GM21515 (cell line): ENCODE measurements around the gene ZBTB22.
A peak's percentile ranks its signal among the peaks of the same experiment; 100 is the strongest.
"Not testable (repeated sequence)": the region's sequence is repeated elsewhere in the genome, so short reads cannot be mapped to it uniquely, and the experiment has no call there.

Source experiments
- ATAC-seq: cut with Tn5 transposase; IDR thresholded peaks from one replicate; pipeline ENCODE4 v1.9.1; 2021; ENCODE audit not compliant: unreplicated experiment

Gene ZBTB22

DNA sequence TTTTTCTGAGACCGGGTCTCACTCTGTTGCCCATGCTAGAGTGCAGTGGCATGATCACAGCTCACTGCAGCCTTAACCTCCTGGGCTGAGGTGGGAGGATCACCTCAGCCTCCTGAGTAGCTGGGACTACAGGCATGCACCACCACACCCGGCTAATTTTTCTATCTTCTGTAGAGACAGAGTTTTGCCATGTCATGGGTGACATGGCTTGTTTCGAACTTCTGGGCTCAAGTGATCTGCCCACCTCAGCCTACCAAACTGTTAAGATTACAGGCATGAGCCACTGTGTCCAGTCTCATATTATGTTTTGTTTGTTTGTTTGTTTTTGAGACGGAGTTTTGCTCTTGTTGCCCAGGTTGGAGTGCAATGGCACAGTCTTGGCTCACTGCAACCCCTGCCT lies 32.3 kb downstream of the ZBTB22 start:
- not testable (repeated sequence) for ATAC-seq

GRCh38 chr6:33280539-33280938 lies 37.0 kb downstream of the ZBTB22 start:
- no peak for ATAC-seq

DNA sequence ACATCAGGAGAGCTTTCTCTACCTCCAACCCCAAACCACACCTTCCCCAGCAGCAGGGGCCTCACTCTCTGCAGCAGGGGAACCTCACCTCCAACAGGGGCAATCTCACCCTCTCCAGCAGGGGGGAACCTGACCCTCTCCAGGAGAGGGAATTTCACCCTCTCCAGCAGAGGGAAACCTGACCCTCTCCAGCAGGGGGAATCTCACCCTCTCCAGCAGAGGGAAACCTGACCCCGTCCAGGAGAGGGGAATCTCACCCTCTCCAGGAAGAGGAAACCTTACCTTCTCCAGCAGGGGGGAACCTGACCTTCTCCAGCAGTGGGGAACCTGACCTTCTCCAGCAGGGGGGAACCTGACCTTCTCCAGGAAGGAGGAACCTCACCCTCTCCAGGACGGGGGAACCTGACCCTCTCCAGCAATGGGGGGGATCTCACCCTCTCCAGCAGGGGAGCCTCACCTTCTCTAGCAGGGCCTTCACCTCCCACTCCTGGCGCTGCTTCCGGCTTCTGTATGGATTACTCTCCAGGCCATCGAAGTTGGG lies 37.5 kb downstream of the ZBTB22 start:
- no peak for ATAC-seq

DNA sequence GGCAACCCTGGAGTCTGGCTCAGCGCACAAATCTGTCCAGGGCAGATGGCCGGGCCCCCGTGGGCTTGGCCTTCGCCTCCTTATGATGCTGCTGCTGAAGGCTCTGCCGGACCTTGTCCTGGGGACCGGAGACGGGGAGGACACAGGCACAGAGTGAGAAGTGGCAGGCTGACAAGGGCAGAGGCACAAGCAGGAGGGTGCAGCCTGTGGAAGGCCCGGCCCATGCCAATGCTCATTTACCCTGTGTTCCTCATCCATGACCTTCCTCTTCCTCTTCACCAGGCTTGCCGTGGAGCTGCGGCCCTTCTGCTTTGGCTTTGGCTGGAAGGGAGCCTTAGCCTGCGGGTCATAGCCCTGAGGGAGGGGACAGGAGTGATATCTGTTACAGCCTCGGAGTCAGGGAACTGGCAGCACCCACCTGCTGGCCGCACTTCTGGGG lies 38.3 kb downstream of the ZBTB22 start:
- no peak for ATAC-seq

- ATAC-seq, result no peak
These were observed 38.7 kb downstream of the ZBTB22 start for GRCh38 chr6:33278810-33279209.

GRCh38 chr6:33278392-33278741 lies 39.2 kb downstream of the ZBTB22 start:
- no peak for ATAC-seq

- no peak for ATAC-seq
These were observed 39.7 kb downstream of the ZBTB22 start for GRCh38 chr6:33277663-33278391.

- ATAC-seq, result peak; percentile 43
These were observed 40.5 kb downstream of the ZBTB22 start, which contains the start of gene B3GALT4 for GRCh38 chr6:33276864-33277662. Gene B3GALT4, plus strand, starts transcription at chr6:33277123. Its CDS starts 297 bp downstream, at chr6:33277420.

DNA sequence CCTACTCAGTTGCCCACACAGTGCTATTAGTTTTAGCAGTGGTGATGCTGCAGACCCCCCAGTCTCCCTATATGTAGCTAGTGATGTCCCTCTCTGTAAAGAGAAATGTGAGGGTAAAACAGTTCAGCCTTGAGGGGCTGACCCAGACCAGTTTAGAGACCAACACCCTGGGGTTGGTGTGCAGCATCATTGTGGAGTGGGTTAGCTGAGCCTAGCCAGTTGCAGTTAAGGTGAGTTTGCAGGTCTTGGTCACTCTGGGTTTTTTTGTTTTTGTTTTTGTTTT lies 41.0 kb downstream of the ZBTB22 start:
- no peak for ATAC-seq

DNA sequence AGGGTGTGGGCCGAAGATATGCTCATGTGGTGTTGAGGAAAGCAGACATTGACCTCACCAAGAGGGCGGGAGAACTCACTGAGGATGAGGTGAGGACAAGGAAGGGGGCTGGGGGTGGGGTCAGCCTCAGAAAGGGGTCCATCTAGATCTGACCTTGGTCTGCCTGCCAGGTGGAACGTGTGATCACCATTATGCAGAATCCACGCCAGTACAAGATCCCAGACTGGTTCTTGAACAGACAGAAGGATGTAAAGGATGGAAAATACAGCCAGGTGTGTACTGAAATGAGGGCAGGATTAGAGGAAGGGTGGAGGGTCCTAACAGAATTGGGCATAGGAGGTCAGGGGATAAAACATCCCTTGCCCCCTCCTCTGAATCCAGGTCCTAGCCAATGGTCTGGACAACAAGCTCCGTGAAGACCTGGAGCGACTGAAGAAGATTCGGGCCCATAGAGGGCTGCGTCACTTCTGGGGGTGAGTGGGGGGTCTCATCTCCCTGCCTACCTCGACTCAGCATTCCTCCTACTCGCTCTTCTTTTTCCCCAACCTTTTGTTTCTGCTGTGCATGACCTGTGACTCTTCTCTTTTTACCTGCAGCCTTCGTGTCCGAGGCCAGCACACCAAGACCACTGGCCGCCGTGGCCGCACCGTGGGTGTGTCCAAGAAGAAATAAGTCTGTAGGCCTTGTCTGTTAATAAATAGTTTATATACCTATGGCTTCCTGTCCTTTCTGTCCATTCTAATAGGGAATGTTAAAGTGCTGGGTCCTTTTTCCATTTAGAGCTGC lies 41.6 kb downstream of the ZBTB22 start:
- not testable (repeated sequence) for ATAC-seq

DNA sequence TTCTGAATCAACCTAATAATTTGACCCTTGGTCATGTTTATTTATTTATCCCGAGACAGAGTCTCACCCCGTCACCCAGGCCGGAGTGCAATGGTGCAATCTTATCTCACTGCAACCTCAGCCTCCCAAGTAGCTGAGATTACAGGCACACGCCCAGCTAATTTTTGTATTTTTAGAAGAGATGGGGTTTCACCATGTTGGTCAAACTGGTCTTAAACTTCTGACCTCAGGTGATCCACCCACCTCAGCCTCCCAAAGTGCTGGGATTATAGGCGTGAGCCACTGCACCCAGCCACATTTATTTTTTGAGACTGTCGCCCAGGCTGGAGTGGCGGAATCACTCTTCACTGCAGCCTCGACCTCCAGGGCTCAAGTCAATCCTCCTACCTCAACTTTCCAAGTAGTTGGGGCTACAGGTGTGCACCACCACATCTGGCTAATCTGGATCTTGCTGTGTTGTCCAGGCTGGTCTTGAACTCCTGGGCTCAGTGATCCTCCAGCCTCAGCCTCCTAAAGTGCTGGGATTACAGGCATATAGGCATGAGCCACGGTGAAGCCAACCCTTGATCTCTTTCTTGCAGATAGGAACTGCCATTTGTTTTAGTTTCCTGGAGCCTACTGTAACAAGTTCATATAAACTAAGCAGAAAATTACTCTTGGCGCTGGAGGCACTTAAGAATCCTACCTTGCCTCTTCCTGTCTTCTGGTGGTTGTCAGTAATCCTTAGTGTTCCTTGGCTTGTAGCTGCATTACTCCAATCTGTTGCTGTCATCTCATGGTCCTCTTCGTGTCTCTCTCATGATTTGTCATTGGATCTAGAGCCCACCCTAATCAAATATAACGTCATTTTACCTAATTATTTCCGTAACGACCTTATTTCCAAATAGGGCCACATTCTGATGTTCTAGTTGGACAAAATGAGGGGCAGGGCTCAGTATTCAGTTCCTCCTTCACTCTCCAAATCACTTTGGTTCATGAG lies 43.3 kb downstream of the ZBTB22 start:
- ATAC-seq, result no peak

DNA sequence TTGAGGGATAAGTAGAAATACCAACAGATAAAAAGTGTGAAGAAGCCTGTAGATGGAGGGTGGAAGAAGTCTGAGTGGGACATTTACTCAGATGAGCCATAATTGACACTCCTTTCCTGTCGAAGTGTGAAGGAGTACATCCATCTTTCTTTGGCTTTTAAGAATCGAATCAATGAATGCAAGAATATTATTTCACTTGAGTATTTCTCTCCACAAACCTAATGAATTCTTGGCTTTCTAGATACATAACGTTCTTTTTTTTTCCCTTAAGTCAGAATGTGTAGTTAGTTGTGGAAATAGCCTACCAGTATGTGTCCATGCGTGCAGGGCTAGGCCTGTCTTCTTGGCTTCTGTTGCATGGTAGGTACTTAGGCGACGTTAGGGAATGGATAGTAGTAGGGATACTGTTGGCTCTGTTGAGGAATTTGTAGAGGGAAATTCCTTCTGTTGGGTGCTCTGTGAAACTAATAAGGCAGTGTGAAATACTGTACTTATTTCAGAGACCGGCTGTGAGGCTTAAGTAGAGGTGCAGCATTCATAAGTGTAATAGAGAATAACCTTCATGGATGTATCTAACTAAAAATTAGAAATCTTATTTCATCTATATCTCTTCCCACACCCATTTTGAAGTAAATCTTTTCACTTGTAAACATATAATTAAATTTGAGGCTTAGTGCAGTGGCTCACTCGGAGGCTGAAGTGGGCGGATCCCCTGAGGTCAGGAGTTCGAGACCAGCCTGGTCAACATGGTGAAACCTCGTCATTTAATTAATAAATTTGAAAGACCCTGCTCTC lies 44.2 kb downstream of the ZBTB22 start:
- ATAC-seq, result no peak

- ATAC-seq, result no peak
These were observed 45.0 kb downstream of the ZBTB22 start for GRCh38 chr6:33272275-33273128.

DNA sequence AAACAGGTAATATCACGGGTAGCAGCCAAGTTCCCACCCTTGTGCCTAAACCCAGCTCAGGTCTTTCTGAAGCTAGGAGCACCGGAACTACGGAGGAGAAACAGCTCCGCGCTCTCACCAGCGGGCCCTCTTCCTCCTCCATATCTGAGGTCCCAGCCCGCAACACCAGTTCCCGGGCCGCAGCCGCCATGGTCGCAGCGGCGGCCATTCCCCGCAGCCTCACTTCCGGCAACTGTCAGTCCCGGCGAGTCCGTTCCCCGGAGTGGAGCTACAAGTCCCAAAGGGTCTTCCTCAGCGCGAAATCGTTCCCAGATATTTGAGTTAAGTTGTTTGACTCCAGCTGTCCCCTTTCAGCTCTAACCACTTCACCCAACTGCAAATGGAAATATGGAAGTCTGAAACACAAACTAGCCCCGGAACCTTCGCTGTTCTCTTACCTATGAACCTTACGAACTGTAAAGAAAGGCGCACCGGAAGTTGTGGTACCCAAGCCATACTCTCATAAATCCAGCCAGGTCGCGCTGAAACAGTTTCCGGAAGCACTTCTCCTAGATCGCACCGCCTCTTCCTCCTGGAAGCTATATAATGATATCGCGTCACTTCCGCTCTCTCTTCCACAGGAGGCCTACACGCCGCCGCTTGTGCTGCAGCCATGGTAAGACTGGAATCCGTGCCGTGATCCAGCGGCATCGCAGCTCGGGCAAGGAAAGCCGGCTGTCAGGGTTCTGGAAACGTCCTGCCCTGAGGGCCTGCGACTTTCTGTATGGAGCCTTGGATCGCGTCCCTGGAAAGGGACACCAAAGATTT lies 45.9 kb downstream of the ZBTB22 start, which contains the start of the genes RPS18 and VPS52:
Gene RPS18, plus strand, starts transcription at position 608 of the 807 bp plus-strand sequence. Its CDS starts 45 bp downstream, at position 653.
Gene VPS52, minus strand, starts transcription at position 409 of the 807 bp plus-strand sequence. Its CDS starts 201 bp downstream, at position 208.
- ATAC-seq, result peak; percentile 70

- no peak for ATAC-seq
These were observed 46.5 kb downstream of the ZBTB22 start for GRCh38 chr6:33271117-33271467.
